K562 (cell line): Measurements from ENCODE around the gene IL4I1. TPM values are rescaled to one million over a fixed set of nuclear protein-coding genes. Genes with fewer than 3 reads are reported as not detected.

Source experiments
- ATAC-seq: fragments of 200-7000 bp; cut with Tn5 transposase; 3 replicates; pipeline ENCODE4 v1.9.1; 2020; ENCODE audit warnings: moderate library complexity
- BruUV-seq: library from RNA; stranded (reverse); fragments of 400-500 nt; replicated peaks from 2 replicates; lab custom pipeline; 2021; lab: Mats Ljungman, UMichigan
- CTCF ChIA-PET: fragments of 300-600 bp; formaldehyde crosslinking; extraction: SDS; loops from one replicate; lab custom pipeline; 2021; ENCODE audit warnings: low intra/inter-chr PET ratio; lab: Yijun Ruan, JAX
- POLR2A ChIA-PET: fragments of 300-600, 350-650 bp; sonication (Branson Sonifier 250); formaldehyde crosslinking; extraction: SDS; loops from one replicate; lab custom pipeline; 2021; ENCODE audit warnings: antibody characterized with exemption, inconsistent platforms; lab: Yijun Ruan, JAX
- DNase-seq, 4 experiments: peaks; one replicate each; pipeline versions ENCODE4 v3.0.0 to v3.0.0-alpha.2; 2011 to 2018; ENCODE audit warnings: low spot score in 3 of 4, mixed read lengths in 3 of 4; ENCODE audit errors: extremely low read depth in 1 of 4
- FAIRE-seq: peaks from 2 replicates; lab custom pipeline; 2011; peaks lifted over from hg19 to GRCh38; lab: Jason Lieb, UNC
- H2AFZ ChIP-seq: 2 replicates; pipeline ENCODE4 v1.6.0; 2011; ENCODE audit warnings: low read depth, low read length, control low read depth, inconsistent platforms
- H3K27ac ChIP-seq: fragments of 200-600 bp; 3 replicates; pipeline ENCODE4 v1.8.0; 2011; ENCODE audit warnings: low read depth, mild to moderate bottlenecking, control low read depth, inconsistent platforms, low read length, moderate library complexity, mixed read lengths; ENCODE audit errors: extremely low read depth
- H3K27me3 ChIP-seq, 2 experiments: fragments of 300-600 bp in 1 of 2; 2 replicates in 1 of 2; 3 replicates in 1 of 2; pipeline versions ENCODE4 v1.6.0 to v1.8.0; 2011; ENCODE audit warnings: inconsistent platforms in 2 of 2, low read length in 2 of 2, mild to moderate bottlenecking in 1 of 2, mixed read lengths in 1 of 2, moderate library complexity in 1 of 2; ENCODE audit not compliant: control insufficient read depth in 2 of 2, insufficient read depth in 2 of 2
- H3K36me3 ChIP-seq: fragments of 300-600 bp; 3 replicates; pipeline ENCODE4 v1.8.0; 2011; ENCODE audit warnings: mild to moderate bottlenecking, low read length, inconsistent platforms; ENCODE audit not compliant: control insufficient read depth, insufficient read depth
- H3K4me1 ChIP-seq, 2 experiments: fragments of 200-600 bp in 1 of 2; replicated peaks in 1 of 2; 2 replicates in 1 of 2; 3 replicates in 1 of 2; pipeline versions ENCODE4 v1.5.1 to v1.8.0; 2011; ENCODE audit warnings: inconsistent platforms in 2 of 2, low read length in 2 of 2, mild to moderate bottlenecking in 1 of 2, mixed read lengths in 1 of 2, moderate library complexity in 1 of 2; ENCODE audit not compliant: control insufficient read depth in 2 of 2, insufficient read depth in 2 of 2
- H3K4me2 ChIP-seq: 2 replicates; pipeline ENCODE4 v1.6.1; 2011; ENCODE audit warnings: low read length, control low read depth, inconsistent platforms, mixed read lengths; ENCODE audit not compliant: insufficient read depth
- H3K4me3 ChIP-seq: fragments of 200-600 bp; sonication (generic), shearing (Covaris generic); 2 replicates; pipeline ENCODE4 v1.5.1; 2016; ENCODE audit warnings: control low read depth, inconsistent platforms
- H3K79me2 ChIP-seq: fragments of 200-600 bp; 3 replicates; pipeline ENCODE4 v1.8.0; 2011; ENCODE audit warnings: low read length, inconsistent platforms; ENCODE audit not compliant: control insufficient read depth, insufficient read depth
- H3K9ac ChIP-seq, 2 experiments: 2 replicates each; pipeline versions ENCODE4 v1.6.0 to v1.6.1; 2011; ENCODE audit warnings: low read depth in 2 of 2, low read length in 2 of 2, control low read depth in 1 of 2, inconsistent platforms in 1 of 2, mild to moderate bottlenecking in 1 of 2, mixed read lengths in 1 of 2; ENCODE audit not compliant: insufficient read depth in 1 of 2
- H3K9me1 ChIP-seq: one replicate; pipeline ENCODE4 v1.6.0; 2011; ENCODE audit warnings: inconsistent platforms, mild to moderate bottlenecking, low read length, moderate library complexity; ENCODE audit not compliant: control insufficient read depth, insufficient read depth
- H3K9me3 ChIP-seq: replicated peaks from 2 replicates; pipeline ENCODE4 v1.5.1; 2011; ENCODE audit warnings: low read depth, low read length, inconsistent platforms; ENCODE audit not compliant: control insufficient read depth, insufficient read depth
- H4K20me1 ChIP-seq: replicated peaks from 2 replicates; pipeline ENCODE4 v1.6.1; 2011; ENCODE audit warnings: low read length, inconsistent platforms, mixed read lengths; ENCODE audit not compliant: control insufficient read depth, insufficient read depth
- E4F1 ChIP-seq: fragments of 250-450 bp; sonication (Bioruptor Pico); IDR thresholded peaks from 2 replicates; pipeline ENCODE4 v1.5.0; 2021; ENCODE audit warnings: mild to moderate bottlenecking, borderline replicate concordance
- FOS ChIP-seq: IDR thresholded peaks from 3 replicates; pipeline ENCODE4 v1.6.1; 2011; ENCODE audit not compliant: insufficient read length; ENCODE audit errors: extremely low read depth
- HNRNPUL1 ChIP-seq: fragments of 200-400 bp; formaldehyde crosslinking; IDR thresholded peaks from 2 replicates; pipeline ENCODE4 v1.6.1; 2017; ENCODE audit warnings: low read length
- IFI16 ChIP-seq: fragments of 250-450 bp; sonication (Bioruptor Pico); IDR thresholded peaks from 2 replicates; pipeline ENCODE4 v2.1.2; 2022; ENCODE audit warnings: mild to moderate bottlenecking, inconsistent platforms
- RBM14 ChIP-seq: fragments of 200-400 bp; formaldehyde crosslinking; IDR thresholded peaks from 2 replicates; pipeline ENCODE4 v1.6.1; 2018; ENCODE audit warnings: low read depth, mild to moderate bottlenecking, low read length, moderate library complexity, borderline replicate concordance; ENCODE audit not compliant: insufficient read depth
- SMAD2 ChIP-seq: fragments of 150-350 bp; IDR thresholded peaks from 2 replicates; pipeline ENCODE4 v1.6.1; 2014; ENCODE audit warnings: low read depth, mild to moderate bottlenecking, low read length
- ZBTB33 ChIP-seq: sonication (generic); formaldehyde crosslinking; IDR thresholded peaks from 2 replicates; pipeline ENCODE4 v1.8.1; 2023; ENCODE audit warnings: mild to moderate bottlenecking, missing genetic modification reagents
- ZNF41 ChIP-seq: fragments of 250-450 bp; sonication (Bioruptor Pico); conservative IDR thresholded peaks from 2 replicates; pipeline ENCODE4 v1.4.0; 2020; ENCODE audit warnings: mild to moderate bottlenecking
- ZNF780A ChIP-seq: fragments of 250-450 bp; sonication (Bioruptor Pico); IDR thresholded peaks from 2 replicates; pipeline ENCODE4 v1.5.0; 2021; ENCODE audit warnings: mild to moderate bottlenecking
- WGBS: fragments of 100-300 bp; shearing (Covaris generic); methylation state at CpG from one replicate; pipeline ENCODE4 v1.1.6; 2016; ENCODE audit warnings: low coverage, mixed read lengths; ENCODE audit not compliant: insufficient coverage; ENCODE audit errors: missing lambda C conversion rate; 5-methylcytosine and 5-hydroxymethylcytosine counted together
- in situ Hi-C: fragments of 300-500 bp; cut with MboI; formaldehyde crosslinking; loops from 4 replicates; pipeline ENCODE4 v1.15.0; 2018; ENCODE audit warnings: inconsistent platforms, mixed read lengths
- intact Hi-C: fragments of 100-400 bp; cut with micrococcal nuclease; formaldehyde crosslinking; loops from 2 replicates; pipeline ENCODE4 v1.14.2; 2022
- polyA plus RNA-seq, 8 experiments: library from polyadenylated mRNA; depleted of rRNA in 4 of 8; stranded (reverse) in 5 of 8; unstranded in 3 of 8; fragments of >200 nt; fragmentation: Nextera tagmentation in 2 of 8; fragmentation: Illumina TruSeq in 1 of 8; extraction: Ambion mirVana in 2 of 8; extraction: Trizol in 1 of 8; gene quantifications; 2 replicates each; pipeline versions ENCODE4 v1.2.1 to v1.2.3, GENCODE V29; 2011 to 2014; ENCODE audit warnings: inconsistent platforms in 1 of 8, missing spikeins in 1 of 8
- total RNA-seq, 7 experiments: library from RNA; depleted of rRNA in 6 of 7; stranded (reverse); fragments of >200 nt in 6 of 7; fragmentation: Illumina TruSeq in 2 of 7; extraction: Trizol in 2 of 7; gene quantifications; 2 replicates each; pipeline versions ENCODE4 v1.2.1 to v1.2.3, GENCODE V29; 2011 to 2021; ENCODE audit warnings: low replicate concordance in 1 of 7
- TF ChIP-seq, protein P1 (sequence below): sonication (generic); formaldehyde crosslinking; IDR thresholded peaks from 2 replicates; pipeline ENCODE4 v1.8.0; 2022; ENCODE audit warnings: mild to moderate bottlenecking, missing genetic modification reagents
- TF ChIP-seq, protein P2 (sequence below): sonication (generic); formaldehyde crosslinking; IDR thresholded peaks from 2 replicates; pipeline ENCODE4 v1.9.0; 2022; ENCODE audit warnings: mild to moderate bottlenecking, missing genetic modification reagents
- TF ChIP-seq, protein P3 (sequence below): fragments of 450-650 bp; IDR thresholded peaks from 2 replicates; pipeline ENCODE4 v1.6.1; 2016

IL4I1 gene
- total and polyA plus RNA-seq, 9 of the 15 experiments (the other 6 are each of a cell fraction or from before 2014, with no cell fraction given), result 0.06 to 0.95 (median 0.43) TPM; not detected in 2

GRCh38 chr19:49881672-49882394 lies 14.9 kb downstream of the IL4I1 start:
- H3K9me1 ChIP-seq, result no peaks in the 10 kb centered on the region
- H2AFZ ChIP-seq, result no peak overlapping the region
- no peak overlapping the region for H3K27ac ChIP-seq
- H4K20me1 ChIP-seq, result no peaks in the 10 kb centered on the region
- peak overlapping the region in 1 of 2 experiments; percentile 66; a peak in 2 of 4 replicates for H3K9ac ChIP-seq
- H3K79me2 ChIP-seq, result peaks cover 4% of the 10 kb centered on the region
- in situ Hi-C loops, result no loop called here
- H3K4me2 ChIP-seq, result no peak overlapping the region
- ChIA-PET CTCF (no interaction called here), POLR2A (interaction anchor here (0.6 kb wide), 4 partner anchors 31 to 61 kb away, joined by 3 to 4 read pairs (median 3); no protein-coding TSS in a partner anchor)
- H3K4me3 ChIP-seq, result no peak overlapping the region
- intact Hi-C loops, result no loop called here
- no peaks in the 10 kb centered on the region for H3K9me3 ChIP-seq
- peaks cover 6 to 54% of the 10 kb centered on the region in 2 experiments; a peak in 3 of 5 replicates for H3K4me1 ChIP-seq
- H3K36me3 ChIP-seq, result peaks cover 55% of the 10 kb centered on the region
- no peak for FAIRE-seq
- DNase-seq, result peak; percentile 57 to 83 (median 72)
- H3K27me3 ChIP-seq, result no peaks in the 10 kb centered on the region
- WGBS, result 77% methylated on average over 30 of the region's 31 CpGs
- BruUV-seq, result no TSS peak
- no peak for ATAC-seq
- TF ChIP-seq IFI16 (CRISPR knock-in tag) (no peak), SMAD2 (no peak), RBM14 (no peak), ZBTB33 (peak; percentile 84; the same call in 1 of the 2 replicates), FOS (no peak), E4F1 (CRISPR knock-in tag) (no peak), HNRNPUL1 (no peak), ZNF41 (CRISPR knock-in tag) (no peak), ZNF780A (CRISPR knock-in tag) (no peak)
- TF ChIP-seq, protein P1, sequence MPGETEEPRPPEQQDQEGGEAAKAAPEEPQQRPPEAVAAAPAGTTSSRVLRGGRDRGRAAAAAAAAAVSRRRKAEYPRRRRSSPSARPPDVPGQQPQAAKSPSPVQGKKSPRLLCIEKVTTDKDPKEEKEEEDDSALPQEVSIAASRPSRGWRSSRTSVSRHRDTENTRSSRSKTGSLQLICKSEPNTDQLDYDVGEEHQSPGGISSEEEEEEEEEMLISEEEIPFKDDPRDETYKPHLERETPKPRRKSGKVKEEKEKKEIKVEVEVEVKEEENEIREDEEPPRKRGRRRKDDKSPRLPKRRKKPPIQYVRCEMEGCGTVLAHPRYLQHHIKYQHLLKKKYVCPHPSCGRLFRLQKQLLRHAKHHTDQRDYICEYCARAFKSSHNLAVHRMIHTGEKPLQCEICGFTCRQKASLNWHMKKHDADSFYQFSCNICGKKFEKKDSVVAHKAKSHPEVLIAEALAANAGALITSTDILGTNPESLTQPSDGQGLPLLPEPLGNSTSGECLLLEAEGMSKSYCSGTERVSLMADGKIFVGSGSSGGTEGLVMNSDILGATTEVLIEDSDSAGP (CRISPR knock-in tag), result no peak
- TF ChIP-seq, protein P2, sequence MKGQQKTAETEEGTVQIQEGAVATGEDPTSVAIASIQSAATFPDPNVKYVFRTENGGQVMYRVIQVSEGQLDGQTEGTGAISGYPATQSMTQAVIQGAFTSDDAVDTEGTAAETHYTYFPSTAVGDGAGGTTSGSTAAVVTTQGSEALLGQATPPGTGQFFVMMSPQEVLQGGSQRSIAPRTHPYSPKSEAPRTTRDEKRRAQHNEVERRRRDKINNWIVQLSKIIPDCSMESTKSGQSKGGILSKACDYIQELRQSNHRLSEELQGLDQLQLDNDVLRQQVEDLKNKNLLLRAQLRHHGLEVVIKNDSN (CRISPR knock-in tag), result peak; percentile 84
- TF ChIP-seq, protein P3, sequence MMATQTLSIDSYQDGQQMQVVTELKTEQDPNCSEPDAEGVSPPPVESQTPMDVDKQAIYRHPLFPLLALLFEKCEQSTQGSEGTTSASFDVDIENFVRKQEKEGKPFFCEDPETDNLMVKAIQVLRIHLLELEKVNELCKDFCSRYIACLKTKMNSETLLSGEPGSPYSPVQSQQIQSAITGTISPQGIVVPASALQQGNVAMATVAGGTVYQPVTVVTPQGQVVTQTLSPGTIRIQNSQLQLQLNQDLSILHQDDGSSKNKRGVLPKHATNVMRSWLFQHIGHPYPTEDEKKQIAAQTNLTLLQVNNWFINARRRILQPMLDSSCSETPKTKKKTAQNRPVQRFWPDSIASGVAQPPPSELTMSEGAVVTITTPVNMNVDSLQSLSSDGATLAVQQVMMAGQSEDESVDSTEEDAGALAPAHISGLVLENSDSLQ, result peak; percentile 97
